ENCODE measurements around the gene MICALL1. TPM values are rescaled to one million over a fixed set of nuclear protein-coding genes. Genes with fewer than 3 reads are reported as not detected.
A peak's percentile ranks its signal among the peaks of the same experiment; 100 is the strongest.

MICALL1 gene
- polyA plus RNA-seq, 3 donors: 9.1 to 19.6 (median 11.0) TPM

- H3K27ac ChIP-seq (ENCODE audit: low read depth, low read length): peak overlapping the region; percentile 28
- 54 to 74% (median 55%) methylated on average over 10 of the region's 10 CpGs for WGBS, 3 donors
Measured at GRCh38 chr22:37904572-37905533, 1.2 kb upstream of the MICALL1 start.

GRCh38 chr22:37906364-37907008 is 389 bp downstream of the MICALL1 start:
- 1% methylated on average over 51 to 75 of the region's 75 CpGs for WGBS, 3 donors

GRCh38 chr22:37907036-37907954 is 1.2 kb downstream of the MICALL1 start:
- 30 to 39% (median 39%) methylated on average over 19 of the region's 19 CpGs for WGBS, 3 donors
- no peak overlapping the region for H3K27ac ChIP-seq (ENCODE audit: low read depth, low read length)

More at GRCh38 chr22:37906364-37907008, 389 bp downstream of the MICALL1 start:
- H3K27ac ChIP-seq (ENCODE audit: low read depth, low read length): peak overlapping the region; percentile 55

- no peak overlapping the region for H3K27ac ChIP-seq (ENCODE audit: low read depth, low read length)
- WGBS, 3 donors: 77 to 85% (median 81%) methylated on average over 7 of the region's 7 CpGs
Measured at GRCh38 chr22:37909766-37910165, 3.7 kb downstream of the MICALL1 start.

GRCh38 chr22:37910890-37911672 is 5.0 kb downstream of the MICALL1 start:
- H3K27ac ChIP-seq (ENCODE audit: low read depth, low read length): no peak overlapping the region
- WGBS, 3 donors: 69 to 78% (median 72%) methylated on average over 15 of the region's 15 CpGs

GRCh38 chr22:37911697-37912096 is 5.6 kb downstream of the MICALL1 start:
- 55 to 86% (median 80%) methylated on average over 8 of the region's 8 CpGs for WGBS, 3 donors
- no peak overlapping the region for H3K27ac ChIP-seq (ENCODE audit: low read depth, low read length)

GRCh38 chr22:37912171-37912570 is 6.1 kb downstream of the MICALL1 start:
- H3K27ac ChIP-seq (ENCODE audit: low read depth, low read length): no peak overlapping the region

GRCh38 chr22:37913233-37913721 is 7.2 kb downstream of the MICALL1 start:
- 53 to 84% (median 55%) methylated on average over 7 of the region's 7 CpGs for WGBS, 3 donors
- H3K27ac ChIP-seq (ENCODE audit: low read depth, low read length): no peak overlapping the region

More at GRCh38 chr22:37912171-37912570, 6.1 kb downstream of the MICALL1 start:
- WGBS, 3 donors: 79 to 82% (median 81%) methylated on average over 8 of the region's 8 CpGs

GRCh38 chr22:37916311-37916710 is 10.2 kb downstream of the MICALL1 start:
- no peak overlapping the region for H3K27ac ChIP-seq (ENCODE audit: low read depth, low read length)
- WGBS, 3 donors: 83 to 96% (median 91%) methylated on average over 5 of the region's 5 CpGs

- no peak overlapping the region for H3K27ac ChIP-seq (ENCODE audit: low read depth, low read length)
- 70 to 75% (median 73%) methylated on average over 4 of the region's 4 CpGs for WGBS, 3 donors
Measured at GRCh38 chr22:37917874-37918548, 11.9 kb downstream of the MICALL1 start.

GRCh38 chr22:37918580-37919270 is 12.6 kb downstream of the MICALL1 start:
- H3K27ac ChIP-seq (ENCODE audit: low read depth, low read length): no peak overlapping the region
- 74 to 81% (median 79%) methylated on average over 24 to 25 of the region's 25 CpGs for WGBS, 3 donors

- no peak overlapping the region for H3K27ac ChIP-seq (ENCODE audit: low read depth, low read length)
- WGBS, 3 donors: 56 to 82% (median 61%) methylated on average over 5 of the region's 5 CpGs
Measured at GRCh38 chr22:37920126-37920525, 14.0 kb downstream of the MICALL1 start.

GRCh38 chr22:37922191-37922590 is 16.1 kb downstream of the MICALL1 start:
- H3K27ac ChIP-seq (ENCODE audit: low read depth, low read length): no peak overlapping the region
- 85 to 90% (median 87%) methylated on average over 9 to 11 of the region's 11 CpGs for WGBS, 3 donors

GRCh38 chr22:37923927-37924326 is 17.8 kb downstream of the MICALL1 start:
- whole genome bisulfite sequencing, 3 donors: 38 to 93% (median 89%) methylated on average over 4 of the region's 4 CpGs
- H3K27ac ChIP-seq (ENCODE audit: low read depth, low read length): no peak overlapping the region

- WGBS, 3 donors: 65 to 90% (median 78%) methylated on average over 18 of the region's 18 CpGs
- no peak overlapping the region for H3K27ac ChIP-seq (ENCODE audit: low read depth, low read length)
Measured at GRCh38 chr22:37924386-37925065, 18.4 kb downstream of the MICALL1 start.

GRCh38 chr22:37925330-37925729 is 19.2 kb downstream of the MICALL1 start:
- H3K27ac ChIP-seq (ENCODE audit: low read depth, low read length): no peak overlapping the region
- 46 to 64% (median 56%) methylated on average over 3 of the region's 3 CpGs for WGBS, 3 donors
